GM12878 (cell line): Measurements from ENCODE around the gene BPIFB4. TPM values are rescaled to one million over a fixed set of nuclear protein-coding genes. Genes with fewer than 3 reads are reported as not detected.

Experiments used
- ATAC-seq: fragments of 200-7000 bp; cut with Tn5 transposase; 3 replicates; pipeline ENCODE4 v1.9.1; 2020; ENCODE audit warnings: mild to moderate bottlenecking, moderate library complexity
- BruUV-seq: library from RNA; stranded (reverse); fragments of 400-500 nt; replicated peaks from 2 replicates; lab custom pipeline; 2021; lab: Mats Ljungman, UMichigan
- CTCF ChIA-PET: fragments of 300-600 bp; sonication (Branson Sonifier 250); formaldehyde crosslinking; extraction: SDS; loops from one replicate; lab custom pipeline; 2021; ENCODE audit warnings: inconsistent platforms; lab: Yijun Ruan, JAX
- POLR2A ChIA-PET: fragments of 350-600 bp; formaldehyde crosslinking; extraction: SDS; loops from one replicate; lab custom pipeline; 2021; ENCODE audit warnings: inconsistent platforms; lab: Charles Lee
- RAD21 ChIA-PET: fragments of 300-600 bp; sonication (Branson Sonifier 250); formaldehyde crosslinking; loops from one replicate; lab custom pipeline; 2023; ENCODE audit warnings: antibody characterized with exemption; ENCODE audit not compliant: unreplicated experiment; lab: Charles Lee
- SMC1A ChIA-PET: fragments of 300-600 bp; sonication (Branson Sonifier 250); formaldehyde crosslinking; loops from one replicate; lab custom pipeline; 2023; ENCODE audit not compliant: unreplicated experiment, uncharacterized antibody; lab: Charles Lee
- DNase-seq: peaks from one replicate; pipeline ENCODE4 v3.0.0-alpha.2; 2011; ENCODE audit warnings: low read depth, low spot score
- FAIRE-seq: peaks from 3 replicates; lab custom pipeline; 2011; peaks lifted over from hg19 to GRCh38; lab: Jason Lieb, UNC
- H2AFZ ChIP-seq: 2 replicates; pipeline ENCODE4 v1.6.0; 2011; ENCODE audit warnings: low read depth, low read length, control low read depth; ENCODE audit not compliant: control insufficient read depth
- H3K27ac ChIP-seq: 2 replicates; pipeline ENCODE4 v1.5.1; 2011; ENCODE audit warnings: control low read depth; ENCODE audit not compliant: control insufficient read depth, insufficient read depth
- H3K27me3 ChIP-seq, 2 experiments: replicated peaks in 1 of 2; 2 replicates each; pipeline versions ENCODE4 v1.6.0 to v1.6.1; 2011; ENCODE audit warnings: low read length in 1 of 2; ENCODE audit not compliant: control insufficient read depth in 2 of 2, insufficient read depth in 2 of 2
- H3K36me3 ChIP-seq, 2 experiments: 2 replicates each; pipeline ENCODE4 v1.5.1; 2011; ENCODE audit warnings: low read length in 1 of 2; ENCODE audit not compliant: control insufficient read depth in 2 of 2, insufficient read depth in 2 of 2
- H3K4me1 ChIP-seq: 2 replicates; pipeline ENCODE4 v1.6.1; 2011; ENCODE audit warnings: mild to moderate bottlenecking, low read length, moderate library complexity, mixed read lengths; ENCODE audit not compliant: control insufficient read depth, insufficient read depth
- H3K4me2 ChIP-seq: 2 replicates; pipeline ENCODE4 v1.6.0; 2011; ENCODE audit warnings: control low read depth; ENCODE audit not compliant: control insufficient read depth, insufficient read depth
- H3K4me3 ChIP-seq: fragments of 200-600 bp; sonication (generic); 2 replicates; pipeline ENCODE4 v1.5.1; 2016
- H3K79me2 ChIP-seq: 2 replicates; pipeline ENCODE4 v1.6.0; 2011; ENCODE audit warnings: low read length; ENCODE audit not compliant: control insufficient read depth, insufficient read depth
- H3K9ac ChIP-seq: 2 replicates; pipeline ENCODE4 v1.8.0; 2011; ENCODE audit warnings: low read length, control low read depth, mixed read lengths; ENCODE audit not compliant: control insufficient read depth, insufficient read depth
- H3K9me3 ChIP-seq: replicated peaks from 3 replicates; pipeline ENCODE4 v1.5.1; 2011; ENCODE audit warnings: mild to moderate bottlenecking, low read length; ENCODE audit not compliant: control insufficient read depth, insufficient read depth
- H4K20me1 ChIP-seq: 2 replicates; pipeline ENCODE4 v1.6.0; 2011; ENCODE audit not compliant: control insufficient read depth, insufficient read depth
- BRCA1 ChIP-seq: IDR thresholded peaks from 2 replicates; pipeline ENCODE4 v1.6.1; 2011; ENCODE audit warnings: low read depth, low read length, improper control_type of control experiment
- IRF4 ChIP-seq: IDR thresholded peaks from 2 replicates; pipeline ENCODE4 v1.6.1; 2011; ENCODE audit warnings: low read depth, low read length
- IRF5 ChIP-seq: fragments of 450-650 bp; IDR thresholded peaks from 2 replicates; pipeline ENCODE4 v1.6.1; 2017; ENCODE audit warnings: borderline replicate concordance
- KDM1A ChIP-seq: fragments of 200-600 bp; sonication (generic); IDR thresholded peaks from 2 replicates; pipeline ENCODE4 v1.6.1; 2016; ENCODE audit warnings: borderline replicate concordance
- MLLT1 ChIP-seq: fragments of 450-650 bp; IDR thresholded peaks from 2 replicates; pipeline ENCODE4 v1.6.1; 2016; ENCODE audit warnings: mild to moderate bottlenecking
- NFIC ChIP-seq: IDR thresholded peaks from 2 replicates; pipeline ENCODE4 v1.6.1; 2012; ENCODE audit warnings: low read depth, mild to moderate bottlenecking, inconsistent platforms, low read length, moderate library complexity
- NFYB ChIP-seq: IDR thresholded peaks from 2 replicates; pipeline ENCODE4 v1.6.1; 2011; ENCODE audit warnings: low read depth, mild to moderate bottlenecking, low read length, improper control_type of control experiment, moderate library complexity; ENCODE audit not compliant: insufficient read depth
- NKRF ChIP-seq: fragments of 450-650 bp; conservative IDR thresholded peaks from 2 replicates; pipeline ENCODE4 v1.6.1; 2017; ENCODE audit warnings: mild to moderate bottlenecking, moderate library complexity
- RAD21 ChIP-seq: IDR thresholded peaks from 2 replicates; pipeline ENCODE4 v1.6.1; 2011; ENCODE audit warnings: mild to moderate bottlenecking, low read depth, low read length, moderate library complexity; ENCODE audit not compliant: insufficient read depth
- RB1 ChIP-seq: fragments of 450-650 bp; formaldehyde crosslinking; IDR thresholded peaks from 2 replicates; pipeline ENCODE4 v1.6.1; 2017; ENCODE audit warnings: mild to moderate bottlenecking, borderline replicate concordance
- SPI1 ChIP-seq: IDR thresholded peaks from 2 replicates; pipeline ENCODE4 v1.6.1; 2011; ENCODE audit warnings: low read depth, mild to moderate bottlenecking, low read length, moderate library complexity, borderline replicate concordance; ENCODE audit not compliant: insufficient read depth
- TAF1 ChIP-seq: IDR thresholded peaks from 2 replicates; pipeline ENCODE4 v1.6.1; 2011; ENCODE audit warnings: mild to moderate bottlenecking, low read depth, low read length, borderline replicate concordance
- ZNF24 ChIP-seq: fragments of 450-650 bp; IDR thresholded peaks from 2 replicates; pipeline ENCODE4 v1.6.1; 2017; ENCODE audit warnings: antibody characterized with exemption, mild to moderate bottlenecking
- ZSCAN29 ChIP-seq: fragments of 450-650 bp; IDR thresholded peaks from 2 replicates; pipeline ENCODE4 v1.6.1; 2017; ENCODE audit warnings: mild to moderate bottlenecking, moderate library complexity
- WGBS: methylation state at CpG from one replicate; pipeline ENCODE4 v1.1.6; 2016; ENCODE audit warnings: low lambda C conversion rate; ENCODE audit not compliant: insufficient replicate concordance, insufficient coverage; ENCODE audit errors: missing lambda C conversion rate; 5-methylcytosine and 5-hydroxymethylcytosine counted together
- in situ Hi-C: fragments of 300-500 bp; cut with MboI; formaldehyde crosslinking; loops from 9 replicates; pipeline ENCODE4 v1.14.3; 2018; ENCODE audit warnings: mixed read lengths
- intact Hi-C: fragments of 100-400 bp; cut with micrococcal nuclease; formaldehyde crosslinking; loops from one replicate; pipeline ENCODE4 v1.14.2; 2022; ENCODE audit not compliant: unreplicated experiment
- polyA plus RNA-seq, 11 experiments: library from polyadenylated mRNA; depleted of rRNA in 4 of 11; unstranded in 6 of 11; stranded (reverse) in 5 of 11; fragments of >200 nt; fragmentation: Nextera tagmentation in 4 of 11; fragmentation: Illumina TruSeq in 1 of 11; extraction: Ambion mirVana in 4 of 11; extraction: Trizol in 1 of 11; gene quantifications; 1 replicate in 1 of 11; 2 replicates in 10 of 11; pipeline versions ENCODE4 v1.2.1 to v1.2.3, GENCODE V29; 2011 to 2016; ENCODE audit warnings: inconsistent platforms in 2 of 11, missing spikeins in 2 of 11, low read depth in 1 of 11
- total RNA-seq, 4 experiments: library from RNA; depleted of rRNA in 3 of 4; stranded (reverse); fragments of >200 nt in 3 of 4; fragmentation: Illumina TruSeq in 1 of 4; extraction: Trizol in 1 of 4; gene quantifications; 2 replicates each; pipeline versions ENCODE4 v1.2.1 to v1.2.3, GENCODE V29; 2013 to 2021

BPIFB4 gene
- total and polyA plus RNA-seq, 10 of the 15 experiments (the other 5 are each of a cell fraction or from before 2014, with no cell fraction given), result 0.12 TPM; not detected in 9

GRCh38 chr20:33030569-33030968 lies 48.9 kb upstream of the BPIFB4 start:
- CTCF ChIA-PET, result interaction anchor here (0.9 kb wide), 1 partner anchor 10 kb away, joined by 3 read pairs; no protein-coding TSS in a partner anchor
- ATAC-seq (no peak), FAIRE-seq (no peak), DNase-seq (no peak)
- BruUV-seq, result no TSS peak
- TF ChIP-seq ZNF24 (0 out of 2 replicates have a peak, but pooled peaks have one; percentile 57), ZSCAN29 (no peak)
- in situ Hi-C loops (no loop called here), intact Hi-C loops (no loop called here)
- Histone ChIP-seq H3K4me3 (no peak overlapping the region), H3K4me1 (no peaks in the 10 kb centered on the region), H3K27me3 (peaks cover 0 to 1% of the 10 kb centered on the region in 2 experiments; a peak in 1 of 4 replicates), H3K36me3 (no peaks in the 10 kb centered on the region), H2AFZ (no peak overlapping the region), H3K9ac (no peak overlapping the region), H3K79me2 (no peaks in the 10 kb centered on the region), H3K27ac (no peak overlapping the region), H3K4me2 (no peak overlapping the region), H3K9me3 (no peaks in the 10 kb centered on the region), H4K20me1 (no peaks in the 10 kb centered on the region)
- POLR2A ChIA-PET, result no interaction called here
- SMC1A ChIA-PET, result no interaction called here
- WGBS, result 10% methylated on average over 6 of the region's 6 CpGs
- RAD21 ChIA-PET, result no interaction called here

GRCh38 chr20:33031531-33031930 lies 47.9 kb upstream of the BPIFB4 start, which contains the start of gene BPIFB6:
BPIFB6 (plus strand) TSS chr20:33031648; CDS start chr20:33031648, 0 bp downstream.
- Histone ChIP-seq H3K79me2 (no peaks in the 10 kb centered on the region), H4K20me1 (no peaks in the 10 kb centered on the region), H2AFZ (no peak within 1 kb of the TSS), H3K27ac (no peak within 1 kb of the TSS), H3K4me2 (no peak within 1 kb of the TSS), H3K36me3 (no peaks in the 10 kb centered on the region), H3K4me1 (no peaks in the 10 kb centered on the region), H3K9ac (no peak within 1 kb of the TSS), H3K4me3 (no peak within 1 kb of the TSS), H3K9me3 (no peaks in the 10 kb centered on the region), H3K27me3 (peaks cover 0 to 1% of the 10 kb centered on the region in 2 experiments; a peak in 1 of 4 replicates)
- ATAC-seq (no peak), FAIRE-seq (no peak), DNase-seq (no peak)
- in situ Hi-C loops (no loop called here), intact Hi-C loops (no loop called here)
- 48% methylated on average over 10 of the region's 10 CpGs for WGBS
- BruUV-seq, result no TSS peak
- CTCF ChIA-PET, result interaction anchor here (0.9 kb wide), 1 partner anchor 9 kb away, joined by 3 read pairs; no protein-coding TSS in a partner anchor
- SMC1A ChIA-PET, result no interaction called here
- RAD21 ChIA-PET, result no interaction called here
- POLR2A ChIA-PET, result no interaction called here
- TF ChIP-seq NFYB, result no peak
- TF ChIP-seq RB1, result no peak
- no peak for TF ChIP-seq TAF1
- TF ChIP-seq NFIC, result no peak
- no peak for TF ChIP-seq SPI1
- TF ChIP-seq MLLT1, result no peak
- TF ChIP-seq RAD21, result no peak
- no peak for TF ChIP-seq IRF5
- no peak for TF ChIP-seq NKRF
- TF ChIP-seq IRF4, result no peak
- no peak for TF ChIP-seq BRCA1
- TF ChIP-seq KDM1A, result no peak
